Upper lobe of left lung (tissue), 4 donors: ENCODE measurements around the gene HCFC2.

Experiments used
- CTCF ChIP-seq, 6 experiments: fragments of 450-650 bp in 4 of 6; fragments of 200-600 bp in 2 of 6; sonication (generic) in 2 of 6; IDR thresholded peaks; one replicate each; pipeline ENCODE4 v1.5.1; 2016 to 2019; ENCODE audit warnings: antibody characterized with exemption in 6 of 6
- POLR2A ChIP-seq, 4 donors: fragments of 450-650 bp; IDR thresholded peaks; one replicate each; pipeline ENCODE4 v1.5.1; 2016 to 2017; ENCODE audit warnings: antibody characterized with exemption in 4 of 4, mild to moderate bottlenecking in 2 of 4
- POLR2AphosphoS5 ChIP-seq, 2 donors: sonication (generic); formaldehyde crosslinking; IDR thresholded peaks; one replicate each; pipeline ENCODE4 v1.5.1; 2017; ENCODE audit warnings: antibody characterized with exemption in 2 of 2

GRCh38 chr12:104058802-104059201, 5.5 kb upstream of the HCFC2 start:
- no peak for TF ChIP-seq CTCF (IDR thresholded peaks at IDR 0.05)
- TF ChIP-seq POLR2A (IDR thresholded peaks at IDR 0.05): no peak
- TF ChIP-seq POLR2AphosphoS5 (IDR thresholded peaks at IDR 0.05): no peak
